Measurements from ENCODE around the gene XYLT1.

DNA sequence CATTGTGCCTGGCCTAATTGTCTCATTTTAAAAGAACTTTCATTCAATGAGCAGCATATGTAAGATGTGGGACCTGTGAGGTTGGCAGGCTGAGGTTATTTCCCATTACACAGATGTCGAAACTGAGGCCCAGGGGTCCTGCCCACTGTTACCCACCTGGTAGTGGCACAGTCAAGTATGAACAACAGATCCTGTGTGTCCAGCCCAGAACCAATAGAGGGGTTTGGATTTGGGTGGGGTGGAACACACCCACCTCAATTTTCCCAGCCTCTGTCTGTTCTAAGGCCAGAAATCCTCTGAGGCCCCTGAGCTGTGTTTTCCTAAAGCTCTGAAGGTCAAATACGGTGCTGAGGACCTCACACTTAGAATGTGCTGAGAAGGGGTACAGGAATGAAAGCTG is 179.5 kb downstream of the XYLT1 start:
- TF ChIP-seq CTCF (IDR thresholded peaks at IDR 0.05; ENCODE audit: low read depth, low read length) (no peak), EZH2phosphoT487 (IDR thresholded peaks at IDR 0.05; ENCODE audit: low read depth) (no peak)

Measured in OCI-LY3 (cell line).